ENCODE results near the gene PLCG2.

The PLCG2 gene

GRCh38 chr16:81765969-81766368 lies 13.1 kb upstream of the PLCG2 start:
- Mint-ChIP-seq H3K4me1 (peaks cover 14% of the 10 kb centered on the region), H3K27ac (peak overlapping the region; percentile 5), H3K36me3 (peaks cover 10% of the 10 kb centered on the region), H3K9me3 (no peaks in the 10 kb centered on the region), H3K4me3 (no peak overlapping the region), H3K27me3 (no peaks in the 10 kb centered on the region)
- no peak for DNase-seq (ENCODE audit: low spot score in 2 of 2)
- ATAC-seq (ENCODE audit: low read depth): no peak

GRCh38 chr16:81767987-81768592 lies 11.0 kb upstream of the PLCG2 start:
- ATAC-seq (ENCODE audit: low read depth) (no peak), DNase-seq (ENCODE audit: low spot score in 2 of 2) (no peak)
- Mint-ChIP-seq H3K27me3 (no peaks in the 10 kb centered on the region), H3K9me3 (no peaks in the 10 kb centered on the region), H3K4me3 (no peak overlapping the region), H3K27ac (no peak overlapping the region), H3K36me3 (peaks cover 10% of the 10 kb centered on the region), H3K4me1 (peaks cover 27% of the 10 kb centered on the region)

DNA sequence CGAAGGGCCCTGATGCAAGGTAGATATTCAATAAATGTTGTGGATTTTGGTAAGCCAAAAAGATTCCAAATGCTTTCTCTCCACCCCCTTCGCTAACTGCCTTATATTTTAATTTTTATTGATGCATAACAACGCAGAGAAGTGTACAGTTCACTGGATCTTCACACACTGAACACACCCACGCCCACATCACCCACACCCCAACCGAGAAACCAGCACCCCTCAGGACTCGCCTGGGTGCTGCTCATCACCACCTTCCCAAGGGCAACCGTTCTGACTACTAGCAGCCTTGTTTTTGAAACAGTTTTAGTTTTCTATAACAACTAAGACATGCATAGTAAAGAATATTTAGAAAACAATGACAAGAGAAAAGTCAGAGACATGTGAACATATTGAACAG lies 9.1 kb upstream of the PLCG2 start:
- Mint-ChIP-seq H3K4me3 (no peak overlapping the region), H3K9me3 (no peaks in the 10 kb centered on the region), H3K27me3 (no peaks in the 10 kb centered on the region), H3K36me3 (peaks cover 8% of the 10 kb centered on the region), H3K4me1 (peaks cover 38% of the 10 kb centered on the region), H3K27ac (no peak overlapping the region)
- ATAC-seq (ENCODE audit: low read depth) (peak; percentile 51), DNase-seq (ENCODE audit: low spot score in 2 of 2) (no peak)

- DNase-seq (ENCODE audit: low spot score in 2 of 2) (no peak), ATAC-seq (ENCODE audit: low read depth) (peak; percentile 18)
- Mint-ChIP-seq H3K27me3 (no peaks in the 10 kb centered on the region), H3K9me3 (no peaks in the 10 kb centered on the region), H3K4me1 (peaks cover 52% of the 10 kb centered on the region), H3K36me3 (no peaks in the 10 kb centered on the region), H3K4me3 (peak overlapping the region; percentile 43), H3K27ac (peak overlapping the region; percentile 73)
These were observed 4.7 kb upstream of the PLCG2 start for GRCh38 chr16:81774348-81774747.

DNA sequence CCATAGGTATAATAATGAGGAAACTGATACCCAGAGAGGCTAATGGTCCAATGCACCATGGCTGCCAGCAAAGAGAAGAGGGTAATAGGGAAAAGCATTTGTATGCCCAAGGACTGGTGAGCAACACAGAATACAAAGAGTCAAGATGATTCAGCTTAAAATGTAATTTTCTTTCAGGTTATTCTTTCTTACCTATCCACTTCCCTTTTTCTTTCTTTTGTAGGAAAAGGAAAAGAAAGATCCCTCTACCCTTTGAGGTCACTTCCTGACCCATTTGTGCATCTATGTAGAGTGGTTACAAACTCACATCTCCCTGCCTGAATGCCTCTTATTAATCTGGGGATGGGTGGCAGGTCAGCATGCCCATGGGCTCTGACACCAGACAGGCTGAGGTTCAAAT lies 3.5 kb upstream of the PLCG2 start:
- H3K4me3 Mint-ChIP-seq: no peak overlapping the region
- ATAC-seq (ENCODE audit: low read depth) (no peak), DNase-seq (ENCODE audit: low spot score in 2 of 2) (no peak)
- H3K36me3 Mint-ChIP-seq: no peaks in the 10 kb centered on the region
- peak overlapping the region; percentile 73 for H3K27ac Mint-ChIP-seq
- H3K4me1 Mint-ChIP-seq: peaks cover 53% of the 10 kb centered on the region
- no peaks in the 10 kb centered on the region for H3K27me3 Mint-ChIP-seq
- H3K9me3 Mint-ChIP-seq: no peaks in the 10 kb centered on the region

GRCh38 chr16:81778231-81778630 lies 860 bp upstream of the PLCG2 start:
- peak overlapping the region; percentile 85 for H3K27ac Mint-ChIP-seq
- no peak for ATAC-seq (ENCODE audit: low read depth)

DNA sequence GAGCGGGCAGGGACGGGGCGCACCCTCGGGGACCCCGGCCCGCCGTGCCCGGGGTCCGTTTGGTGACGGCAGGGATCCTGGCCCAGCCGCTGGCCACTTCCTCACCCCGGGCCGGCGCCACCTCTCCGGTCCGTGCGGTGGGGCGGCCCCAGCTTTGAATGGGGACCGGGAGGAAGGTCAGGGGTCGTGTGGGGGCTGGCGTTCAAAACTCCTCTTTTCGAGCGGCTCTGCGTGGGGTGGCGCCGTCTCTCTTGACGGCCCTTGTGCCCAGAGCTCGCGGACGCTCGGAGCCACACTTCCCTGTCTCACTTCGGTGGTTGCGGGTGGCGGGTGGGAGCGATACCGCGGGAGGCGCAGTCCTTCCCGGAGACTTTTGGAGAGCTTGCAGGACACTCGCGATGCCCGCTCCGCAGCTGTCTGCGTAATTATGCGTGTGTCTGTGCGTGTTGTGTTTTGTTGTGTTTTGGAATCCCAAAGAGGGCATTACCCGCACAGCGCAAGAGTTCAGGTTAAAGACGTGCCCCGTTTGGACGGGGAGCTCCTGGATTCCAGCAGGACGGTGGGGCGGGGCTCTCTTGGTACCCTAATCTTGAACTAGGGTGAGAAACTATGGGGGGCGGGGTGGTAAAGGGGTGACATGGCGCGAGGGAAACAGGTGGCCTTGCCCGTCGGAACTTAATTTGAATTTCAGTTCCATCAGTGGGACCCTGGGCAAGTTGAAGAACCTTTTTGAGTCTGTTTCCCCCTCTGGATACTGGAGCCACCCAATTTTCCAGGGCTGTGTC lies 637 bp downstream of the PLCG2 start:
- Mint-ChIP-seq H3K4me1 (peaks cover 62% of the 10 kb centered on the region), H3K9me3 (no peaks in the 10 kb centered on the region), H3K4me3 (peak overlapping the region; percentile 98), H3K27ac (peak overlapping the region; percentile 96), H3K36me3 (peaks cover 11% of the 10 kb centered on the region), H3K27me3 (no peaks in the 10 kb centered on the region)
- peak in 1 of 2 donors; percentile 43 for DNase-seq (ENCODE audit: low spot score in 2 of 2)
- ATAC-seq (ENCODE audit: low read depth): peak; percentile 16

More at GRCh38 chr16:81778231-81778630, 860 bp upstream of the PLCG2 start:
- Mint-ChIP-seq H3K9me3 (no peaks in the 10 kb centered on the region), H3K36me3 (peaks cover 8% of the 10 kb centered on the region), H3K4me3 (peak overlapping the region; percentile 85), H3K27me3 (no peaks in the 10 kb centered on the region), H3K4me1 (peaks cover 57% of the 10 kb centered on the region)
- no peak for DNase-seq (ENCODE audit: low spot score in 2 of 2)

GRCh38 chr16:81780350-81780749 lies 1.3 kb downstream of the PLCG2 start:
- Mint-ChIP-seq H3K27me3 (no peaks in the 10 kb centered on the region), H3K36me3 (peaks cover 13% of the 10 kb centered on the region), H3K4me1 (peaks cover 63% of the 10 kb centered on the region), H3K27ac (peak overlapping the region; percentile 96), H3K9me3 (no peaks in the 10 kb centered on the region), H3K4me3 (peak overlapping the region; percentile 98)
- no peak for DNase-seq (ENCODE audit: low spot score in 2 of 2)
- ATAC-seq (ENCODE audit: low read depth): peak; percentile 33

DNA sequence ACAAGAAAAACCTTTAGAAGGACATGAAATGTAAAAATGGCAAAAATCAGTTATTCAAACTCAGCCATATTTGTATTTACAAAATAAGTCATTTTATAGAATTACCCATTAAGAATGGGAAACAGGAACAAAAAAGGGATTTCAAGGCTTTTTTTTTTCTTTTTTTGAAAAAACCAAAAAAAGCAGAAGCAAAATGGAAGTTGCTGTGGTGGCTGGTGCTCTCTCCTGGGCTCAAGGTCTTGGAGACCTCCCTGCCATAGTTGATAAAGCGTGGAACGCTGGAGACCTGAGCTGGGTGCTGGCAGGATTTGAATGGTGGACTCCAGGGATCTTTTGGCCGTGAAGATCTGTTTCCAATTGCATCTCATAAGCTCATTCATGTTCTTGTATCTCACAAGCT lies 3.1 kb downstream of the PLCG2 start:
- DNase-seq (ENCODE audit: low spot score in 2 of 2) (no peak), ATAC-seq (ENCODE audit: low read depth) (no peak)
- Mint-ChIP-seq H3K36me3 (peaks cover 20% of the 10 kb centered on the region), H3K27me3 (no peaks in the 10 kb centered on the region), H3K4me3 (peak overlapping the region; percentile 75), H3K4me1 (peaks cover 66% of the 10 kb centered on the region), H3K27ac (peak overlapping the region; percentile 96), H3K9me3 (no peaks in the 10 kb centered on the region)

DNA sequence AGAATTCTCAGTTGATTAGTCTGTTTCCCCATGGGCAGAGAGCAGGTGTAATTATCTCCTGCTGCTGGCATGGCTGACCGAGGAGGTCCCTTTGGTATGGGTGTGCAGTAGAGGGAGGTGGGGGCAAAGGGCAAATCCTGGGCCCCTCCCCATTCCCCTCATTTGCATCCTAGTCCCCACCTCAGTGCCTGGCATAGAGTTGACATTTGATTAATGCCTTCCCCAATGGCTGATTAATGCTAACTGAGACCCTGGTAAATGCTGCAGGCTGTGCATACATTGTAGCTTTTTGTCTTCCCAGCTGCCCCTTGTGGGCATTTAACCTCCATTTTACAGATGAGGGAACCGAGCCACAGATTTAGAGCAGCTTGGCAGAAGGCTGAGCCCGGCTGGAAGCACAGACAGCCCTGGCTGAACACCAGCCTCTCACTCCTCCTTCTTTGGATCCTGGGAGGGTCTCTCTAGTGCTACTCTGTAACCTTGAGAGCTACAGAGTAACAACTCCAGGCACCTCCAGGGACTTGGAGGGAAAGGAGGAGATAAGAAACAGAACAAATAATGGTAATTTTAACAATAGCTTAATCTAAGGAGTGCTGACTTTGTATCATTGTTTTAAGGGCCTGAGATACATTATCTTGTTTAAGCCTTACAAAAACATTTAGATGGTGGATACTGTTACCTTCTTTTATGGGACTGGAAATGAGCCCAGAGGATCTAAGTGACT lies 5.1 kb downstream of the PLCG2 start:
- no peak for DNase-seq (ENCODE audit: low spot score in 2 of 2)
- H3K4me3 Mint-ChIP-seq: peak overlapping the region; percentile 81
- peaks cover 68% of the 10 kb centered on the region for H3K4me1 Mint-ChIP-seq
- ATAC-seq (ENCODE audit: low read depth): peak; percentile 21
- no peaks in the 10 kb centered on the region for H3K27me3 Mint-ChIP-seq
- peak overlapping the region; percentile 96 for H3K27ac Mint-ChIP-seq
- H3K36me3 Mint-ChIP-seq: peaks cover 31% of the 10 kb centered on the region
- no peaks in the 10 kb centered on the region for H3K9me3 Mint-ChIP-seq

DNA sequence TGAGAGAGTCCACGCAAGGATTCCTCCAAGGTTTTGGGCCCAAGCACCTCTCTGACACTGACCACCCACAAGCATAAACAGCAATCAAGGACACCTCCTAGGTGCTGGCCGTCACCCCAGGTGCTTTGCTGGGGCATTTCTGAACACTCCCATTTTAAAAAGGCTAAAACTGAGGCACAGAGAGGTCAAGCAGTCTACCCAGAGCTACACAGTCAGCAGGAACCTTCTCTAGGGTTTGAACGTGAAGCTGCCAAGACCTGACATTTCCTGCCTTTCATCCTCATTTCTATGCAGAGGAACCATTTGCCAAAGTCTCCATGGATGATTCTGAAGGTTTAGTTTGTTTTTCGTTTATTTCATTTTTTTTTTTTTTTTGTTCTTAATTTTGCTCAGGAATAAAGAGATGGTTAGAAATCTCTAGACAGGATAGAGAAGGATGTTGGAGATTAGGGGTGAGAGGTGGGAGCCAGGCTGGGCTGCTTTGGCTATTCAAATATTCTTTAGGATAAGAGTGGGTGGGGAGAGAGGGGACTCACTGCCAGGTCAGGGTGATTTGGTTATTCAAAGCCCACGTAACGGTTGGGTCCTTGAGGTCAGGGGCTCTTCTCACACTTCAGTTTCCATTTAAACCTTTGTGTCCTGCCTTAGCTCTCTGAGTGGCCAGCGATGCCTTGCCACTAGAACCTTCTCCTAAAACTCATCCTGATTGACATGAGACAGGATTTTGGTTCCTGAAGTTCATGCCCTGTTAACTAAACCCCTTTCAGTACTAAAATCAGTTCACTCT lies 6.2 kb downstream of the PLCG2 start:
- H3K9me3 Mint-ChIP-seq: no peaks in the 10 kb centered on the region

DNA sequence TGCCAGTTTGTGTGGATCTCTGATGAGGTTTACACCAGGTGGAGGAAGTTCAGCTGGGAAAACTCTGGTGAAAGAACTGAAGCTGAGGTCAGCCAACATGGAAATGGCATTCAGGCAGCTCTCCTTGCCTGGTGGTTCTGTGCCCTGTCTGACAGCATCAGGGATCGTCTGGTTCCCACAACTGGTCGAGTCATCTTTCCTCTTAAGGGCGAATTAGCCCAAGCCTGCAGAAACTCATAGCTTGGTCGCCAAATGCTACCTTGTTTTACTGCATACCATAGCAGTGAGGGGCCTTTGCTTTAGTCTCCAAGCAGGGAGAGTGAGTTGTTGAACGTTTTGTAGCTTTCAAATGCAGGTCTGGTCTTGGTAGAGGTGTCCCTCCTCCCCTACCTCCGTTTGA lies 7.2 kb downstream of the PLCG2 start:
- H3K4me1 Mint-ChIP-seq: peaks cover 75% of the 10 kb centered on the region
- peak overlapping the region; percentile 96 for H3K27ac Mint-ChIP-seq
- H3K36me3 Mint-ChIP-seq: peaks cover 39% of the 10 kb centered on the region
- ATAC-seq (ENCODE audit: low read depth): no peak
- H3K9me3 Mint-ChIP-seq: no peaks in the 10 kb centered on the region
- peak overlapping the region; percentile 70 for H3K4me3 Mint-ChIP-seq
- no peaks in the 10 kb centered on the region for H3K27me3 Mint-ChIP-seq
- DNase-seq (ENCODE audit: low spot score in 2 of 2): no peak

More for the DNA sequence above, 6.2 kb downstream of the PLCG2 start:
- H3K27ac Mint-ChIP-seq: peak overlapping the region; percentile 96
- H3K4me3 Mint-ChIP-seq: peak overlapping the region; percentile 81
- ATAC-seq (ENCODE audit: low read depth) (no peak), DNase-seq (ENCODE audit: low spot score in 2 of 2) (no peak)
- H3K4me1 Mint-ChIP-seq: peaks cover 73% of the 10 kb centered on the region
- peaks cover 40% of the 10 kb centered on the region for H3K36me3 Mint-ChIP-seq
- H3K27me3 Mint-ChIP-seq: no peaks in the 10 kb centered on the region

GRCh38 chr16:81786868-81787267 lies 7.8 kb downstream of the PLCG2 start:
- ATAC-seq (ENCODE audit: low read depth): no peak
- Mint-ChIP-seq H3K27ac (peak overlapping the region; percentile 96), H3K36me3 (peaks cover 41% of the 10 kb centered on the region), H3K9me3 (no peaks in the 10 kb centered on the region), H3K4me1 (peaks cover 73% of the 10 kb centered on the region), H3K27me3 (no peaks in the 10 kb centered on the region), H3K4me3 (peak overlapping the region; percentile 14)
- DNase-seq (ENCODE audit: low spot score in 2 of 2): no peak

All from memory B cell (primary cell).